Measurements from ENCODE around the gene SAMD13. TPM values are rescaled to one million over a fixed set of nuclear protein-coding genes. Genes with fewer than 3 reads are reported as not detected.

Gene SAMD13
- total and polyA plus RNA-seq, 2 donors (not counting 3 experiments of a cell fraction or from before 2014, with no cell fraction given) = 1.2 to 4.8 TPM

DNA sequence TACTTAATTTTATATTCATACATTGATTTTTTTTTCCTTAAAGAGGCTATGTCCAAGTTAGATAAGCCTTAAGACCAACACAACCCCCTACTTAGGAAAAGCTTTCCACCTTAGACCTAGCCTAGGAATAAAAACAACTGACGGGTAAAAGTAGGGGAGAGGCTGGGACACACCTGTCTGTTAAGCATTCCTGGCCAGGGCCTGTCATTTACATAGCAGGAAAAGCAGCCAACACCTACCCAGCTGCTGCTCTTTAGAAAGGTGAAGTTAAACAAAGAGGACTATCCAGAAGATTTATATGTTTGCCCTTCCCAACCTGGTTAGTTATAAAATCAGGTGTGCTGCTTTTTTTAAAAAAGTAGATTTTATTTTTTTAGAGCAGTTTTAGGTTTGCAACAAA is 29.1 kb upstream of the SAMD13 start:
- no peaks in the 10 kb centered on the region for H4K20me1 ChIP-seq (replicated peaks; ENCODE audit: control insufficient read depth, extremely low read depth, insufficient read depth, low read length)
- H3K9me3 ChIP-seq (replicated peaks; ENCODE audit: control insufficient read depth, insufficient read depth, low read length) = no peaks in the 10 kb centered on the region
- no peaks in the 10 kb centered on the region for H3K36me3 ChIP-seq (ENCODE audit: control insufficient read depth in 2 of 2, extremely low read depth in 1 of 2, insufficient read depth in 2 of 2, low read length in 2 of 2)
- dilution Hi-C loops (cut with MboI; ENCODE audit: extremely low pct_ligation_motif_present, low sequenced_read_pairs) = no loop called here
- ChIA-PET CTCF (no interaction called here), POLR2A (no interaction called here)
- H3K27me3 ChIP-seq (ENCODE audit: control insufficient read depth in 2 of 2, insufficient read depth in 2 of 2, low read length in 2 of 2) = no peaks in the 10 kb centered on the region
- H3K4me2 ChIP-seq (ENCODE audit: insufficient read depth, low read length) = no peak overlapping the region
- intact Hi-C loops (cut with micrococcal nuclease) = no loop called here
- H3K9ac ChIP-seq (replicated peaks; ENCODE audit: extremely low read depth, insufficient read depth, low read length) = no peak overlapping the region
- no peak for DNase-seq (ENCODE audit: low read depth, low spot score)
- H3K9me1 ChIP-seq (replicated peaks; ENCODE audit: control insufficient read depth, extremely low read depth, insufficient read depth, low read length) = no peaks in the 10 kb centered on the region
- H3K27ac ChIP-seq (ENCODE audit: insufficient read depth, low read depth, low read length) = no peak overlapping the region
- FAIRE-seq = no peak
- no peak overlapping the region for H2AFZ ChIP-seq (ENCODE audit: low read depth, low read length)
- no TSS peak for BruUV-seq (replicated peaks)
- H3K4me3 ChIP-seq (replicated peaks in 1 of 3; ENCODE audit: insufficient read depth in 1 of 3, low read depth in 1 of 3, low read length in 3 of 3) = no peak overlapping the region
- no peaks in the 10 kb centered on the region for H3K79me2 ChIP-seq (ENCODE audit: control insufficient read depth, insufficient read depth, low read length)
- peaks cover 5% of the 10 kb centered on the region for H3K4me1 ChIP-seq (ENCODE audit: control insufficient read depth, extremely low read depth, insufficient read depth, low read length)
- TF ChIP-seq JUN (IDR thresholded peaks at IDR 0.05; ENCODE audit: borderline replicate concordance, insufficient read depth, insufficient read length, low read depth) = no peak
- TF ChIP-seq MYC (IDR thresholded peaks at IDR 0.05; ENCODE audit: low read depth, low read length) = no peak
- TF ChIP-seq, protein P1, sequence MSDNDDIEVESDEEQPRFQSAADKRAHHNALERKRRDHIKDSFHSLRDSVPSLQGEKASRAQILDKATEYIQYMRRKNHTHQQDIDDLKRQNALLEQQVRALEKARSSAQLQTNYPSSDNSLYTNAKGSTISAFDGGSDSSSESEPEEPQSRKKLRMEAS (IDR thresholded peaks at IDR 0.05; ENCODE audit: insufficient read depth, insufficient read length) = no peak
- TF ChIP-seq FOS (IDR thresholded peaks at IDR 0.05; ENCODE audit: borderline replicate concordance, insufficient read depth, low read length) = no peak
- TF ChIP-seq EZH2 (IDR thresholded peaks at IDR 0.05; ENCODE audit: borderline replicate concordance, low read depth, low read length, severe bottlenecking) = no peak
- no peak for TF ChIP-seq GATA2 (IDR thresholded peaks at IDR 0.05; ENCODE audit: insufficient read depth, insufficient read length, low read depth, low read length)
- no peak for TF ChIP-seq POLR2A (IDR thresholded peaks at IDR 0.05; ENCODE audit: low read depth, low read length)
- TF ChIP-seq, protein P2, sequence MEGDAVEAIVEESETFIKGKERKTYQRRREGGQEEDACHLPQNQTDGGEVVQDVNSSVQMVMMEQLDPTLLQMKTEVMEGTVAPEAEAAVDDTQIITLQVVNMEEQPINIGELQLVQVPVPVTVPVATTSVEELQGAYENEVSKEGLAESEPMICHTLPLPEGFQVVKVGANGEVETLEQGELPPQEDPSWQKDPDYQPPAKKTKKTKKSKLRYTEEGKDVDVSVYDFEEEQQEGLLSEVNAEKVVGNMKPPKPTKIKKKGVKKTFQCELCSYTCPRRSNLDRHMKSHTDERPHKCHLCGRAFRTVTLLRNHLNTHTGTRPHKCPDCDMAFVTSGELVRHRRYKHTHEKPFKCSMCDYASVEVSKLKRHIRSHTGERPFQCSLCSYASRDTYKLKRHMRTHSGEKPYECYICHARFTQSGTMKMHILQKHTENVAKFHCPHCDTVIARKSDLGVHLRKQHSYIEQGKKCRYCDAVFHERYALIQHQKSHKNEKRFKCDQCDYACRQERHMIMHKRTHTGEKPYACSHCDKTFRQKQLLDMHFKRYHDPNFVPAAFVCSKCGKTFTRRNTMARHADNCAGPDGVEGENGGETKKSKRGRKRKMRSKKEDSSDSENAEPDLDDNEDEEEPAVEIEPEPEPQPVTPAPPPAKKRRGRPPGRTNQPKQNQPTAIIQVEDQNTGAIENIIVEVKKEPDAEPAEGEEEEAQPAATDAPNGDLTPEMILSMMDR (IDR thresholded peaks at IDR 0.05; ENCODE audit: extremely low read depth in 1 of 2, insufficient read depth in 1 of 2, low read depth in 1 of 2, low read length in 2 of 2) = no peak

All from endothelial cell of umbilical vein (primary cell).